Rectal smooth muscle tissue (tissue), 1 donor: Measurements from ENCODE around the gene IRAK2.

Experiments used
- H3K27ac ChIP-seq: one replicate; pipeline ENCODE4 v1.7.0; 2013; ENCODE audit warnings: low read depth, low read length, inconsistent platforms
- H3K27me3 ChIP-seq: one replicate; pipeline ENCODE4 v1.7.0; 2013; ENCODE audit warnings: low read length; ENCODE audit not compliant: control insufficient read depth, insufficient read depth
- H3K36me3 ChIP-seq: one replicate; pipeline ENCODE4 v1.7.0; 2013; ENCODE audit warnings: low read length; ENCODE audit not compliant: control insufficient read depth, insufficient read depth
- H3K4me1 ChIP-seq: one replicate; pipeline ENCODE4 v1.7.0; 2013; ENCODE audit warnings: low read length; ENCODE audit not compliant: control insufficient read depth, insufficient read depth
- H3K4me3 ChIP-seq: one replicate; pipeline ENCODE4 v1.7.0; 2013; ENCODE audit warnings: low read length
- H3K9ac ChIP-seq: one replicate; pipeline ENCODE4 v1.7.0; 2013; ENCODE audit warnings: low read length

The IRAK2 gene

DNA sequence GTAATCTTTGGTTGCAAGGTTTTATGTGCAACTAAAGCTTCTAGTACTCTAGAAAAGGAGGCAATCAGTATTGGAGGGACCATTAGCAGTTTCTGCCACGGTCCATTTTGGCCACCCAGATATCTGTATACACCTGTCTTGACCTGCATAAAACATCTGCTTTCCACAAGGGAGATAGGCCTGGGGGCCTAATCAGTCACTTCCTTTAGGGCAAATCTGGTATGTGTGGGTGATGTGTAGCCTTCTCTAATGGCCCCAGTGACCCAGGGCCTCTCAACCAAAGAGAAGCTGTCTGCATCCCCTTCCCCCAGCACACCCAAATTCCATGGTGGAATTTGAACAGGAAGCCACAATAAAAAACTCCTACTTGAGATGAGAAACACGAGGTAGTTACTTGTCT lies 19.5 kb downstream of the IRAK2 start:
- H3K27ac ChIP-seq = no peak overlapping the region
- no peak overlapping the region for H3K9ac ChIP-seq
- no peaks in the 10 kb centered on the region for H3K36me3 ChIP-seq
- H3K4me1 ChIP-seq = peaks cover 5% of the 10 kb centered on the region
- H3K4me3 ChIP-seq = no peak overlapping the region
- no peaks in the 10 kb centered on the region for H3K27me3 ChIP-seq

GRCh38 chr3:10185804-10186762 lies 21.4 kb downstream of the IRAK2 start:
- no peaks in the 10 kb centered on the region for H3K36me3 ChIP-seq
- H3K27ac ChIP-seq = no peak overlapping the region
- peaks cover 18% of the 10 kb centered on the region for H3K4me1 ChIP-seq
- H3K4me3 ChIP-seq = no peak overlapping the region
- H3K9ac ChIP-seq = no peak overlapping the region
- no peaks in the 10 kb centered on the region for H3K27me3 ChIP-seq

DNA sequence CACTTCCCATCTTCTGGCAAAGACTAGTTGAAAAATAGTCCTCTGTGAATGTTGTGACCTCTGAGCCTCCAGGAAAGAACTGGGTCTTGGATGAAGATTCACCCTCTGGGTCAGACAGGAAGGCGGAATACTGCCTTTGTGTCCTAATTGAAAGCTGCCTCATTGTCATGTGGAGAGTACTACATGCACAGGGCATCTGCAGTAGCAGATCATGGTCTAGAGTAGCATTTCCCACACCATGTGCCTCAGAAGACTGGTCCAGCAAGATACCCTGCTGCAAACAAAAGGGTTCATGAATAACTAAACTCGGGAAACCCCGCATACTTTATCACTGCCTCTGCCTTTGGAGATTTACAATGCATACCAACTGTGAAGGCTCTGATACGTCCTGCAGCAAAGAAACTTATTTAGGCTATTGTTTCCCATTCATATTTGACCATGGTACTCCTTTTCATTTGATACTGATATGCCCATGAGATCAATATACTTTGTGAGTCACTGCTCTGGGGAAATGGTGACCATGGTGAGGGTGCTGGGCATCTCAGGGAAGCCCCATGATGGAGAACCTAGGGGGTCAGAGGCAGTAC lies 22.7 kb downstream of the IRAK2 start:
- H3K9ac ChIP-seq = no peak overlapping the region

DNA sequence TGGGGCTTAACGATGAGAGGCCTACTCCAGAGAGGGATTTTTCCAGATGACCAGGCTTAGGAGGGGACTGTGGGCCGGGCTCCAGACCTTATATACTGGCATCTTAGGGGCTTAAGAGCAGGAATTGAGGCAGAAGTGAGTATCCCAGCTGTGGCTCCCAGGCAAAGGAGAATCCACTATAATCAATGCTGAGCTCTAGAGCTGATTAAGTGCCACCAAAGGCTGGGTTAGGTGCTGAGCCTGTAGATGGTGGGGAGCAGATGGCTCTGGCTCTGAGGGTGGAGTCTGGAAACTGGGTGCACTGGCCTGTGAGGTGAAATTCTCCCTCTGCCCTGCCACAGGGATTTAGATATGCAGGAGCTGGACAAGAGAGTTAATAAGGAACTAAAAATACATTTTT lies 23.2 kb downstream of the IRAK2 start:
- Histone ChIP-seq H3K27ac (no peak overlapping the region), H3K27me3 (no peaks in the 10 kb centered on the region), H3K4me3 (no peak overlapping the region), H3K9ac (no peak overlapping the region), H3K36me3 (no peaks in the 10 kb centered on the region), H3K4me1 (peaks cover 36% of the 10 kb centered on the region)

More for the DNA sequence above, 22.7 kb downstream of the IRAK2 start:
- Histone ChIP-seq H3K27me3 (no peaks in the 10 kb centered on the region), H3K36me3 (no peaks in the 10 kb centered on the region), H3K27ac (no peak overlapping the region), H3K4me3 (no peak overlapping the region), H3K4me1 (peaks cover 31% of the 10 kb centered on the region)

DNA sequence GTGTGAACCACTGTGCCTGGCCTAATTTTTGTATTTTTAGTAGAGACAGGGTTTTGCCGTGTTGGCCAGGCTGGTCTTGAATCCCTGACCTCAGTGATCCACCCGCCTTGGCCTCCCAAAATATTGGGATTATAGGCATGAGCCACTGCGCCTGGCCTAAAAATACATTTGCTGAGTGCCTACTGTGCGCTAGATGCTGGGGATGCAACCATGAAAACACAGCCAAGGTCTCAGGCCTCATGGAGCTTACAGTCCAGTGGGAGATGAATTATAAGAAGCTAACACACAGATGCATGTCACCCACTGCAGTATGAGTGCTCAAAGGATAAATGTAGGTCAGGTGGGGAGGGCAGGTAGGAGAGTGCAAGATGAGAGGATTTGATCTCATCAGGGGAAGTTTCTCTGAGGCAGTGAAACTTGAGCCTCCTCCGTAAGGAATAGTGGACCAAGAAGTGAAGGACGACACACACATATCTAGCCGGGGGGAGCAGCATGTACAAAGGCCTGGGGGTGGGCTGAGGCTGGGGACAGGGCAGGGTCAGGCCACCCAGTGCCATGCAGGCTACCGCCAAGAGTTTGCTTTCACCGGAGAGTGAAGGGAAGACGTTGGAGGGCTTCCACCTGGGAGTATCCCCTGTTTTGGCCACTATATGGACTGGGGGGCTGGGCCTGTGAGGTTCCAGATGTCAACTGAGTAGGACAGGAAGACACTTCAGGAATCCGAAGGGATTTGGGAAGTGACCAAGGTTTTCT lies 24.3 kb downstream of the IRAK2 start:
- Histone ChIP-seq H3K27ac (peak overlapping the region; percentile 21), H3K4me1 (peaks cover 46% of the 10 kb centered on the region), H3K4me3 (no peak overlapping the region), H3K36me3 (no peaks in the 10 kb centered on the region), H3K9ac (no peak overlapping the region), H3K27me3 (no peaks in the 10 kb centered on the region)

DNA sequence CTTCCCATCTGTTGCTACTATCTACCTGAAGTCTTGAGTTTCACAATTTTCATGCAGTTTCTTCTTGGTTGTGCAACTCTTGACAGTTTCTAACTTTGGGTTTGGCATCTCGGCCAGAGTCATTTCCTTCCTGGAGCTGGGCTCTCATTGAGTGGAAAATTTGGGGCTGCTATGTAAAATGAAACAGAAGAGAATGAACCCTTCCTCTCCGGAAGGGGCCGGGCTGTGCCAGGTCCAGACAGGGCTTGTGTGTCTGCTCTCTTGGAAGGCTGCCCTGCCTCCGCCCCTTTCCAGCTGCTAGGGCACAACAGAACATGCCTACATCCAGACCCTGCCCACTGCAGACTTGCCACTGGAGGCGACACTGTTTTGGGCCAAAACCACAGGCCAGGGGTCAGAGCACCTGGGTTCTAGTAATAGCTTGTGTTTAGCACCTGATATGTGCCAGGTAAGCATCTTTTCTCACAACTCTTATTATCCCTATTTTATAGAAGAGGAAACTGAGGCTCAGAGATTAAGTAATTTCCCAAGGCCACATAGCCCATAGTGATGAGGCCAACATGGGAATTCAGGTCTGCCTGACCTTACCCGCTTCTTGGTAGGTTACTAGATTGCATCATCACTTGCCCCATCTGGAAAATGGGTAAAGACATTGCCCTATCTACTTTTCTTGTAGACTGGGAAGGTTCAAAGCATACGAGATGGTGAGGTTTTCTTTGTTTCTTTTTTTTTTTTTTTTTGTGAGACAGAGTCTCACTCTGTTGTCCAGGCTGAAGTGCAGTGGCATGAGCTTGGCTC lies 25.0 kb downstream of the IRAK2 start:
- Histone ChIP-seq H3K36me3 (no peaks in the 10 kb centered on the region), H3K9ac (no peak overlapping the region), H3K27ac (peak overlapping the region; percentile 21), H3K4me3 (no peak overlapping the region), H3K4me1 (peaks cover 54% of the 10 kb centered on the region), H3K27me3 (no peaks in the 10 kb centered on the region)

GRCh38 chr3:10192953-10193691 lies 28.4 kb downstream of the IRAK2 start:
- Histone ChIP-seq H3K4me1 (peaks cover 55% of the 10 kb centered on the region), H3K36me3 (no peaks in the 10 kb centered on the region), H3K27ac (peak overlapping the region; percentile 83), H3K27me3 (no peaks in the 10 kb centered on the region), H3K9ac (no peak overlapping the region), H3K4me3 (no peak overlapping the region)

DNA sequence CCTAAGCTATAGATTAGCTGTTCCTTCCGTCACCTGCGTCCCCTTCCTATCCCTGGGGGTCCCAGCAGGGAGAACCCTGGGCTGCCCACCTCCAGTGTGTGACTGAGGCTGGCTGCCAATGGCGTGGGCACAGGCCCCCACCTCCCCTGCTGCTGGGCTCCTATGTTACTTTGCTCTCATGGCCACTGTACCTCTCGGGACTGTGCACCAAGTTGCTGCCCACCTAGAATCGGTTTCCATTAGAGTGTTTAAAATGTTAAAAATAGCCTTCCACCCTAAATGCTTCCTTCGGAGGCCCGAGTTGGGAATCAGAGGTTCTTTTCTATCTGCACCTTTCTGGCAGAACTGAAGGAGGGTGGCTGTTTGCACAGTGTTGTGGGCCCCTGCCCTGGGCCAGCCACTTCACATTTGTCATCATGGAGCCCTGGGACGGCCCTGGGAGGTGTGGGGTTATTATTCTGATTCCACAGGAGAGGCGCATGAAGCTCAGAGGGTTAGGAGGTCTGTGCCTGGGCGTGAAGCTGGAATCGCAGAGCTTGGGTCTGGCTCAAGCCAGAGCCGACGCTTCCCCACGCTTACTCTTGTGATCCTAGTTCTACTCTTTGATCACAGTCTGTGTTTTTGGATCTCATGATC lies 29.1 kb downstream of the IRAK2 start:
- H3K4me3 ChIP-seq = no peak overlapping the region
- no peak overlapping the region for H3K9ac ChIP-seq
- no peaks in the 10 kb centered on the region for H3K36me3 ChIP-seq
- no peaks in the 10 kb centered on the region for H3K27me3 ChIP-seq
- peak overlapping the region; percentile 59 for H3K27ac ChIP-seq
- peaks cover 54% of the 10 kb centered on the region for H3K4me1 ChIP-seq

- H3K4me1 ChIP-seq = peaks cover 47% of the 10 kb centered on the region
- H3K4me3 ChIP-seq = no peak overlapping the region
- no peaks in the 10 kb centered on the region for H3K36me3 ChIP-seq
- H3K27ac ChIP-seq = peak overlapping the region; percentile 59
- no peaks in the 10 kb centered on the region for H3K27me3 ChIP-seq
- H3K9ac ChIP-seq = no peak overlapping the region
Observed at GRCh38 chr3:10194328-10195071, 29.8 kb downstream of the IRAK2 start.

DNA sequence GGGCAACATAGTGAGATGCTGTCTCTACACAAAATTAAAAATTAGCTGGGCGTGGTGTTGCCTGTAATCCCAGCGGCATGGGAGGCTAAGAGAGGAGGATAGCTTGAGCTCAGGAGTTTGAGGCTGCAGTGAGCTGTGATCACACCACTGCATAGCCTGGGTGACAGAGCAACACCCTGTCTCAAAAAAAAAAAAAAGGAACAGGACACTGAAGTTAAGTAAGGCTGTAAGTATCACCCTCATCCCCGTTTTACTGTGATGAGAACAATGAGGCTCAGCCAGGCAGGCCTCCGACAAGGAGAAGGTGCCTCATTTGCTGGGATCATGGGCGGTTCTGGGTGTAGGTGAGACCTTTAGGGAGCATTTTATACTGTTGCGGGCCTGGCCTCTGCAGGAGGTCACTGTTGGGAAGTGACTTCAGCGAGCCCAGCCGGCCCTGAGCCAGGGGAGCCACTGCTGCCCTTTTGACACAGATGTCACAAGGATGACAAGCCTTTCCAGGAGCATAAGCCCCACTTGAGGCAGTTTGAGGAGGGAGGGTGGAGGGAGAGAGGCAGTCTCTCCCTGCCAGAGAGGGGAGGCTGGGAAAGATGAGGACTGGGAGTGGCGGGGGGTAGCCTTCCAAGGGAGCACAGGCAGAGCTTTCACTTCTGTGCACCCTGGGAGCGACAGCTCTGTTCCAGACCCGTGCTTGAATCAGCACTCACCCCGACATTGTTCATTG lies 30.8 kb downstream of the IRAK2 start:
- H3K27ac ChIP-seq = no peak overlapping the region
- H3K27me3 ChIP-seq = no peaks in the 10 kb centered on the region
- no peak overlapping the region for H3K4me3 ChIP-seq
- no peak overlapping the region for H3K9ac ChIP-seq
- H3K36me3 ChIP-seq = no peaks in the 10 kb centered on the region
- H3K4me1 ChIP-seq = peaks cover 39% of the 10 kb centered on the region
